ENCODE results near the gene ME1.

- TF ChIP-seq ZNF610 (tag by site-specific recombination; IDR thresholded peaks at IDR 0.05; ENCODE audit: borderline replicate concordance) (no peak), ZNF510 (tag by site-specific recombination; IDR thresholded peaks at IDR 0.05; ENCODE audit: insufficient replicate concordance) (no peak), ZNF302 (tag by site-specific recombination; IDR thresholded peaks at IDR 0.05; ENCODE audit: low read depth) (no peak)
- TF ChIP-seq, protein P1, sequence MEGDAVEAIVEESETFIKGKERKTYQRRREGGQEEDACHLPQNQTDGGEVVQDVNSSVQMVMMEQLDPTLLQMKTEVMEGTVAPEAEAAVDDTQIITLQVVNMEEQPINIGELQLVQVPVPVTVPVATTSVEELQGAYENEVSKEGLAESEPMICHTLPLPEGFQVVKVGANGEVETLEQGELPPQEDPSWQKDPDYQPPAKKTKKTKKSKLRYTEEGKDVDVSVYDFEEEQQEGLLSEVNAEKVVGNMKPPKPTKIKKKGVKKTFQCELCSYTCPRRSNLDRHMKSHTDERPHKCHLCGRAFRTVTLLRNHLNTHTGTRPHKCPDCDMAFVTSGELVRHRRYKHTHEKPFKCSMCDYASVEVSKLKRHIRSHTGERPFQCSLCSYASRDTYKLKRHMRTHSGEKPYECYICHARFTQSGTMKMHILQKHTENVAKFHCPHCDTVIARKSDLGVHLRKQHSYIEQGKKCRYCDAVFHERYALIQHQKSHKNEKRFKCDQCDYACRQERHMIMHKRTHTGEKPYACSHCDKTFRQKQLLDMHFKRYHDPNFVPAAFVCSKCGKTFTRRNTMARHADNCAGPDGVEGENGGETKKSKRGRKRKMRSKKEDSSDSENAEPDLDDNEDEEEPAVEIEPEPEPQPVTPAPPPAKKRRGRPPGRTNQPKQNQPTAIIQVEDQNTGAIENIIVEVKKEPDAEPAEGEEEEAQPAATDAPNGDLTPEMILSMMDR (tag by site-specific recombination; IDR thresholded peaks at IDR 0.05): no peak
Measured at GRCh38 chr6:83463886-83464285, 33.0 kb upstream of the ME1 start.
